ENCODE results near the gene PTPRN2.
"Not testable (repeated sequence)": the region's sequence is repeated elsewhere in the genome, so short reads cannot be mapped to it uniquely, and the experiment has no call there.

The PTPRN2 gene

GRCh38 chr7:157753713-157754415 is 833.8 kb downstream of the PTPRN2 start:
- no peak for DNase-seq

GRCh38 chr7:157752832-157753291 is 834.8 kb downstream of the PTPRN2 start:
- DNase-seq = no peak

GRCh38 chr7:157751951-157752673 is 835.5 kb downstream of the PTPRN2 start:
- DNase-seq = no peak

- no peak for DNase-seq
Observed at GRCh38 chr7:157751406-157751805, 836.2 kb downstream of the PTPRN2 start.

- no peak for DNase-seq
Observed at GRCh38 chr7:157750291-157750690, 837.3 kb downstream of the PTPRN2 start.

GRCh38 chr7:157745721-157746709 is 841.6 kb downstream of the PTPRN2 start:
- DNase-seq = no peak

GRCh38 chr7:157744786-157745601 is 842.6 kb downstream of the PTPRN2 start:
- no peak for DNase-seq

- no peak for DNase-seq
Observed at GRCh38 chr7:157743781-157744525, 843.7 kb downstream of the PTPRN2 start.

GRCh38 chr7:157740251-157740798 is 847.3 kb downstream of the PTPRN2 start:
- no peak for DNase-seq

GRCh38 chr7:157739650-157740049 is 848.0 kb downstream of the PTPRN2 start:
- DNase-seq = no peak

GRCh38 chr7:157739031-157739430 is 848.6 kb downstream of the PTPRN2 start:
- DNase-seq = no peak

- no peak for DNase-seq
Observed at GRCh38 chr7:157738066-157738460, 849.6 kb downstream of the PTPRN2 start.

- no peak for DNase-seq
Observed at GRCh38 chr7:157737151-157738065, 850.2 kb downstream of the PTPRN2 start.

GRCh38 chr7:157736341-157736740 is 851.3 kb downstream of the PTPRN2 start:
- DNase-seq = no peak

GRCh38 chr7:157735826-157736225 is 851.8 kb downstream of the PTPRN2 start:
- no peak for DNase-seq

- DNase-seq = no peak
Observed at GRCh38 chr7:157734676-157735640, 852.7 kb downstream of the PTPRN2 start.

GRCh38 chr7:157733760-157734395 is 853.7 kb downstream of the PTPRN2 start:
- not testable (repeated sequence) for DNase-seq

GRCh38 chr7:157731126-157731525 is 856.5 kb downstream of the PTPRN2 start:
- DNase-seq = no peak
